NCI-H2196 (cell line): ENCODE results near the gene ZNF609.

Experiments used
- DNase-seq: peaks from one replicate; lab custom pipeline; 2025; ENCODE audit not compliant: unreplicated experiment; lab: John Stamatoyannopoulos, UW

ZNF609 gene

GRCh38 chr15:64460206-64460723, at the start of gene ZNF609:
TSS of gene ZNF609 (plus strand) at chr15:64460578. CDS start at chr15:64499420, 38,842 bp downstream.
- peak; percentile 81 for DNase-seq

GRCh38 chr15:64412216-64412615, 48.2 kb upstream of the ZNF609 start:
- DNase-seq, result no peak

- no peak for DNase-seq
These were observed 37.7 kb upstream of the ZNF609 start for GRCh38 chr15:64422697-64423096.

GRCh38 chr15:64423970-64424369, 36.4 kb upstream of the ZNF609 start:
- no peak for DNase-seq

GRCh38 chr15:64425221-64425620, 35.2 kb upstream of the ZNF609 start:
- no peak for DNase-seq

GRCh38 chr15:64426845-64427465, 33.4 kb upstream of the ZNF609 start:
- peak; percentile 8 for DNase-seq

GRCh38 chr15:64429448-64429847, 30.9 kb upstream of the ZNF609 start:
- no peak for DNase-seq

GRCh38 chr15:64430000-64430735, 30.2 kb upstream of the ZNF609 start:
- DNase-seq, result peak; percentile 5

GRCh38 chr15:64437982-64438381, 22.4 kb upstream of the ZNF609 start:
- no peak for DNase-seq

GRCh38 chr15:64438653-64439447, 21.5 kb upstream of the ZNF609 start:
- DNase-seq, result no peak

GRCh38 chr15:64441852-64442251, 18.5 kb upstream of the ZNF609 start:
- DNase-seq, result no peak

- no peak for DNase-seq
These were observed 17.4 kb upstream of the ZNF609 start for GRCh38 chr15:64443016-64443415.

- DNase-seq, result no peak
These were observed 16.4 kb upstream of the ZNF609 start for GRCh38 chr15:64443747-64444621.

GRCh38 chr15:64444836-64445235, 15.5 kb upstream of the ZNF609 start:
- DNase-seq, result no peak

- no peak for DNase-seq
These were observed 12.7 kb upstream of the ZNF609 start for GRCh38 chr15:64447536-64448315.

- peak; percentile 29 for DNase-seq
These were observed 7.2 kb upstream of the ZNF609 start for GRCh38 chr15:64452988-64453688.

- no peak for DNase-seq
These were observed 6.7 kb upstream of the ZNF609 start for GRCh38 chr15:64453689-64454037.

- DNase-seq, result no peak
These were observed 6.1 kb upstream of the ZNF609 start for GRCh38 chr15:64454282-64454681.

GRCh38 chr15:64455961-64456371, 4.4 kb upstream of the ZNF609 start:
- no peak for DNase-seq
